ENCODE data around the gene RAB26.
"Not testable (repeated sequence)": the region's sequence is repeated elsewhere in the genome, so short reads cannot be mapped to it uniquely, and the experiment has no call there.

The RAB26 gene

DNA sequence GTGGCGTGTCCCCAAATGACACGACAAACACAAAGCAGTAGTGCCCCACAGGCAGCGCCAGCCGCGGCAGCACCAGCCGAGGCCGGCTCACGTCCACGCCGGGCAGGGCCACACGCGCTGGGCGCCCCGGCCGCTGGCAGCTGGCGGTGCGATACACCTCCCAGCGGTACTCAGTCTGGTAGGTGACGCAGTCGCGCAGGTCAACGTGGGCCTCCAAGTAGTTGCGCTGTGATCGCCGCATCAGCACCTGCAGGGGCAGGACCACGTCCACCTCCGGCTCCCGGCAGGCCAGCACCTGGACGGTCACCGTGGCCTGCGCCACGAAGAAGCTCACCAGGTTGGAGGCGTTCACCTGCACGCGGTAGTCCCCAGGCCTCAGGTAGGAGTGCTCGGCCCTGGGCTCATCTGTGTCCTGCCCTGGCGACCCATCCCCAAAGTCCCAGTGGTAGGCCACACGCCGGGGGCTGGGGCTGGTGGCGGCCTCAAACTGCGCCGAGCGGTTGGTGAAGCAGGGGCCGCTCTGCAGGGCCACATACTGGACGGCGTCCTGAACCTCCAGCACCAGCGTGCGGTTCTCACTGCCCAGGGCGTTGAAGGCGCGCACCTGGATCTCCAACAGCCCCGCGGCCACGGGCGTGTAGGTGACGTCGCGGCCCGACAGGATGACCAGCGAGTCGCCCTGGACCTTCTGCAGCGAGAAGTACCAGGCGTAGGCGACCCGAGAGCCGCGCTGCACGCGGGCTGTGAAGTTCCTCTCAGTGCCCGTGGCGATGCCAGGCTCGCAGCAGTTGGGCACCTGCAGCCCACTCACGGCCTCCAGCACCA, 39.8 kb upstream of the RAB26 start:
- H3K4me3 ChIP-seq (ENCODE audit: low read depth, low read length); POLR2A ChIA-PET; H3K27ac ChIP-seq (ENCODE audit: extremely low read depth, low read depth, low read length); CTCF ChIA-PET; H3K9me3 ChIP-seq (ENCODE audit: control insufficient read depth, insufficient read depth, low read depth, low read length); H3K4me1 ChIP-seq (ENCODE audit: control insufficient read depth, insufficient read depth, low read length): not testable (repeated sequence)
- H3K36me3 ChIP-seq (ENCODE audit: control insufficient read depth in 2 of 2, insufficient read depth in 1 of 2, low read length in 2 of 2): peaks cover 0 to 33% of the 10 kb centered on the region in 2 experiments; a peak in 1 of 3 replicates

GRCh38 chr16:2109271-2109580, 39.2 kb upstream of the RAB26 start:
- H3K27ac ChIP-seq (ENCODE audit: extremely low read depth, low read depth, low read length); CTCF ChIA-PET; H3K4me3 ChIP-seq (ENCODE audit: low read depth, low read length); POLR2A ChIA-PET; H3K9me3 ChIP-seq (ENCODE audit: control insufficient read depth, insufficient read depth, low read depth, low read length); H3K4me1 ChIP-seq (ENCODE audit: control insufficient read depth, insufficient read depth, low read length): not testable (repeated sequence)
- peaks cover 0 to 32% of the 10 kb centered on the region in 2 experiments; a peak in 1 of 3 replicates for H3K36me3 ChIP-seq (ENCODE audit: control insufficient read depth in 2 of 2, insufficient read depth in 1 of 2, low read length in 2 of 2)

DNA sequence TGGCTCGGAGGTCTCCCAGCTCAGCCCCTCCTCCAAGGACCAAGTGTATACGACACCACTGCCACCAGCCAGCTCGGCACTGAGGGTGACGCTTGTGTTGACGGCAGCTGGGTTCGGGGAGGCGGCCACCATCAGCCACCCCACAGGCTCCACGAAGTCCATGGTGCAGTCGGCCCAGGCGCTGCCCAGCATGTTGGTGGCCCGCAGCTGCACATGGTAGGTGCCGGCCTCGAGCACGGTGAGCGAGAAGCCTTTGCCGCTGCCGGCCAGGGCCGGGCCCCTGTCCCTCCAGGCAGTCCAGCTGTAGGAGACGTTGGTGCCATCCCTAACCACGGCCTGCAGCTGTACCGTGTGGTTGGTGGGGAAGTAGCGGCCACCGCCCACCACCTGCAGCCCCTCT, 38.6 kb upstream of the RAB26 start:
- H3K36me3 ChIP-seq (ENCODE audit: control insufficient read depth in 2 of 2, insufficient read depth in 1 of 2, low read length in 2 of 2): peaks cover 0 to 32% of the 10 kb centered on the region in 2 experiments; a peak in 1 of 3 replicates
- H3K4me1 ChIP-seq (ENCODE audit: control insufficient read depth, insufficient read depth, low read length); H3K9me3 ChIP-seq (ENCODE audit: control insufficient read depth, insufficient read depth, low read depth, low read length); CTCF ChIA-PET; H3K4me3 ChIP-seq (ENCODE audit: low read depth, low read length); POLR2A ChIA-PET; H3K27ac ChIP-seq (ENCODE audit: extremely low read depth, low read depth, low read length): not testable (repeated sequence)

DNA sequence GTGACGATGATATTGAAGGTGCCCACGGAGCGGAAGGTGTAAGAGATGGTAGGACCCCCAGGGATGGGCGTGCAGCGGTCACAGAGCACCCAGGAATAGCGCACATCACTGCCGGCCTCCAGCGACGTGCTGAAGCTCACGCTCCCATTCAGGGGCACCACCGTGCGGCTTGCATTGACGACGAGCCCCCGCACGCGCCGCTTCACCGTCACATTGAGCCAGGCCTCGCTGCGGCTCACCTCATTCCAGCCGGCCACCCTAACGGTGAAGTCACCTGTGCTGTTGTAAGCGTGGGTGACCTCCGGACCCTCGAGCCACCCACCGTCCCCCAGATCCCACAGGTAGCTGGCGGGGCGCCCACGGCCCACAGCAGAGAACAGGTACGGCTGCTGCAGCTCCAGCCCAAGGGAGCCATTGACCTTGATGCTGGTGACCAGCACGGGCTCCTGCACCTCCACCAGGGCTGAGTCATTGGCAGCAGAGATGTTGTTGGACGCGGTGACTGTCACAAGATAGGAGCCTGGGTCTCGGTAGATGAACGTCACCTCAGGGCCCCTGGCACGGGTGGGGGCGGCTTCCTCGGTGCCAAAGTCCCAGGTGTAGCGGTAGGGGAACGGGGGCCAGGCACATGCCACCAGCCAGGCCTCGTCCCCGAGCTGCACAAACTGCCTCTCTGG, 38.0 kb upstream of the RAB26 start:
- H3K4me3 ChIP-seq (ENCODE audit: low read depth, low read length); POLR2A ChIA-PET; CTCF ChIA-PET; H3K4me1 ChIP-seq (ENCODE audit: control insufficient read depth, insufficient read depth, low read length); H3K9me3 ChIP-seq (ENCODE audit: control insufficient read depth, insufficient read depth, low read depth, low read length); H3K27ac ChIP-seq (ENCODE audit: extremely low read depth, low read depth, low read length): not testable (repeated sequence)
- H3K36me3 ChIP-seq (ENCODE audit: control insufficient read depth in 2 of 2, insufficient read depth in 1 of 2, low read length in 2 of 2): peaks cover 0 to 32% of the 10 kb centered on the region in 2 experiments; a peak in 1 of 3 replicates
- 0 out of 2 replicates have a peak, but pooled peaks have one; percentile 14 for TF ChIP-seq HIC1 (tag by site-specific recombination; IDR thresholded peaks at IDR 0.05)

DNA sequence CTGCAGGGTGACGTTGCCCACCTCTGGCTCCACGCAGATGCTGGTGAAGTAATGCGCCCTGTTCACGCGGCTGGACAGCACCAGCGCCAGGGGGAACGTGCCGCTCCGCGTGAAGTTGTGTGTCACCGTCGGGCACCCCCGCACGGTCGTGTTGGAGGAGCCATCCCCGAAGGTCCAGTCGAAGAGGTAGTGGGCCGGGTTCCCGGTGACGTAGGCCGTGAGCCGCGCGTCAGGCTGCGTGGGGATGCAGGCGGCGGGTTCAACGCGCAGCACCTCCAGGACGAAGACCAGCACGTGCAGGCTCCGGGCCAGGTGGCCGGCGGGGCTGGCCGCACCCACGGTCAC, 37.4 kb upstream of the RAB26 start:
- POLR2A ChIA-PET; H3K27ac ChIP-seq (ENCODE audit: extremely low read depth, low read depth, low read length); H3K4me3 ChIP-seq (ENCODE audit: low read depth, low read length); H3K9me3 ChIP-seq (ENCODE audit: control insufficient read depth, insufficient read depth, low read depth, low read length); H3K4me1 ChIP-seq (ENCODE audit: control insufficient read depth, insufficient read depth, low read length); CTCF ChIA-PET: not testable (repeated sequence)
- peaks cover 0 to 29% of the 10 kb centered on the region in 2 experiments; a peak in 1 of 3 replicates for H3K36me3 ChIP-seq (ENCODE audit: control insufficient read depth in 2 of 2, insufficient read depth in 1 of 2, low read length in 2 of 2)

DNA sequence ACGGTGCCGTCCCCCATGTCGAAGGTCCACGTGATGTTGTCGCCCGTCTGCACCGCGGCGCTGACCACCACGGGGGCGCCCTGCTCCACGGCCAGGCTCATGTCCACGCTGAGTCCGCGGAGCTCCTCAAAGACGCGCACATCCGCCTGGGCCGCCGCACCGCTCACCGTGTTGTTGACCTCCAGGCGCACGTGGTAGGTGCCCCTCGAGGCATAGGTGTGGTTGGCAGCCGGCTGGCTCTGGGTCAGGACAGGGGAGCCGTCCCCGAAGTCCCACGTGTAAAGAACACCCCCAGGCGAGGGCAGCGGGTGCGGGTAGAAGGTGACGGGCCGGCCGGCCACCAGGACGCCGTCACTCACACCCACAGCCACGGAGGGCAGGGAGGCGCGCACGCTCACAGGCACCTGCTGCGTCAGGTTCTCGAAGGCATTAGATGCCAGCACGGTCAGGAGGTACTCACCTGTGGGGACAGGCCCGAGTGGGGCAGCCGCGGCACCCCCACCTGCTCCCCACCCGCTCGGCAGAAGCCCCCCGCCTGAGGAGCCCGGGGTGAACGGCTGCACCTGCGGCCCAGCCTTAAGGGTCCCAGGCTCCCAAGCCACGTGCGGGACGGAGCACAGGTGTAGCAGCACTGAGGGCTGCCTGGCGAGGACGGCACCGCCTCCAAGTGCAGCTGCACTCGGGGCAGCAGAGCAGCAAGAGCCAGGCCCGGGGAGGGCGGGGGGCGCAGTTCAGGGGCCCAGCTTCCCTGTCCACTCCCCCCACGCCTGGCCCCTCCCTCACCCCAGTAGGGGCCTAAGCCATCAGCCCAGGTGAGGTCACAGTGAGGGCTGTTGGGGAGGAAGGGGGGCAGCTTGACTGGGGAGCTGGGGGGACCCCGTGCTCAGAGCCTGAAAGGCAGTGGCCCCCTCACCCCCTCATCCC, 36.8 kb upstream of the RAB26 start:
- peaks cover 0 to 29% of the 10 kb centered on the region in 2 experiments; a peak in 1 of 3 replicates for H3K36me3 ChIP-seq (ENCODE audit: control insufficient read depth in 2 of 2, insufficient read depth in 1 of 2, low read length in 2 of 2)
- H3K4me3 ChIP-seq (ENCODE audit: low read depth, low read length); H3K4me1 ChIP-seq (ENCODE audit: control insufficient read depth, insufficient read depth, low read length); H3K27ac ChIP-seq (ENCODE audit: extremely low read depth, low read depth, low read length); H3K9me3 ChIP-seq (ENCODE audit: control insufficient read depth, insufficient read depth, low read depth, low read length); POLR2A ChIA-PET; CTCF ChIA-PET: not testable (repeated sequence)

Data from HEK293 (cell line).